ENCODE results near the gene LTBP3. TPM values are rescaled to one million over a fixed set of nuclear protein-coding genes. Genes with fewer than 3 reads are reported as not detected.

The LTBP3 gene
- total and polyA plus RNA-seq, 2 of the 13 experiments (the other 11 are each of a cell fraction or from before 2014, with no cell fraction given), result 12.2 to 68.1 TPM

GRCh38 chr11:65569973-65570918, 12.1 kb upstream of the LTBP3 start, which contains the start of gene ZNRD2 (continued):
- TF ChIP-seq POLR2AphosphoS5 (IDR thresholded peaks at IDR 0.05; ENCODE audit: low read depth, low read length), result peak; percentile 68
- TF ChIP-seq, protein P1, sequence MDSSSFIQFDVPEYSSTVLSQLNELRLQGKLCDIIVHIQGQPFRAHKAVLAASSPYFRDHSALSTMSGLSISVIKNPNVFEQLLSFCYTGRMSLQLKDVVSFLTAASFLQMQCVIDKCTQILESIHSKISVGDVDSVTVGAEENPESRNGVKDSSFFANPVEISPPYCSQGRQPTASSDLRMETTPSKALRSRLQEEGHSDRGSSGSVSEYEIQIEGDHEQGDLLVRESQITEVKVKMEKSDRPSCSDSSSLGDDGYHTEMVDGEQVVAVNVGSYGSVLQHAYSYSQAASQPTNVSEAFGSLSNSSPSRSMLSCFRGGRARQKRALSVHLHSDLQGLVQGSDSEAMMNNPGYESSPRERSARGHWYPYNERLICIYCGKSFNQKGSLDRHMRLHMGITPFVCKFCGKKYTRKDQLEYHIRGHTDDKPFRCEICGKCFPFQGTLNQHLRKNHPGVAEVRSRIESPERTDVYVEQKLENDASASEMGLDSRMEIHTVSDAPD (CRISPR knock-in tag; IDR thresholded peaks at IDR 0.05), result no peak
- no peak for TF ChIP-seq ZUFSP (CRISPR knock-in tag; IDR thresholded peaks at IDR 0.05; ENCODE audit: borderline replicate concordance)
- TF ChIP-seq ZNF101 (CRISPR knock-in tag; IDR thresholded peaks at IDR 0.05; ENCODE audit: borderline replicate concordance, low read depth), result no peak
- no peak for TF ChIP-seq LCORL (IDR thresholded peaks at IDR 0.05)
- peak; percentile 84 for TF ChIP-seq LCORL (CRISPR knock-in tag; IDR thresholded peaks at IDR 0.05)
- TF ChIP-seq EP300 (IDR thresholded peaks at IDR 0.05; ENCODE audit: low read depth in 2 of 2, low read length in 2 of 2), result no peak
- TF ChIP-seq EP300 (CRISPR knock-in tag; IDR thresholded peaks at IDR 0.05; ENCODE audit: borderline replicate concordance), result peak; percentile 43; the same call in 1 of the 2 replicates
- no peak for TF ChIP-seq CEBPZ (IDR thresholded peaks at IDR 0.05; ENCODE audit: low read length)
- TF ChIP-seq ZBTB7A (CRISPR knock-in tag; IDR thresholded peaks at IDR 0.05), result no peak
- TF ChIP-seq E2F1 (CRISPR knock-in tag; IDR thresholded peaks at IDR 0.05), result no peak
- TF ChIP-seq ZNF772 (CRISPR knock-in tag; IDR thresholded peaks at IDR 0.05), result no peak; the same call in 1 of the 2 replicates
- TF ChIP-seq, protein P2, sequence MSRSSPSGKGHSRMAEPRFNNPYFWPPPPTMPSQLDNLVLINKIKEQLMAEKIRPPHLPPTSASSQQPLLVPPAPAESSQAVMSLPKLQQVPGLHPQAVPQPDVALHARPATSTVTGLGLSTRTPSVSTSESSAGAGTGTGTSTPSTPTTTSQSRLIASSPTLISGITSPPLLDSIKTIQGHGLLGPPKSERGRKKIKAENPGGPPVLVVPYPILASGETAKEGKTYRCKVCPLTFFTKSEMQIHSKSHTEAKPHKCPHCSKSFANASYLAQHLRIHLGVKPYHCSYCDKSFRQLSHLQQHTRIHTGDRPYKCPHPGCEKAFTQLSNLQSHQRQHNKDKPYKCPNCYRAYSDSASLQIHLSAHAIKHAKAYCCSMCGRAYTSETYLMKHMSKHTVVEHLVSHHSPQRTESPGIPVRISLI (CRISPR knock-in tag; IDR thresholded peaks at IDR 0.05; ENCODE audit: borderline replicate concordance), result peak; percentile 36; the same call in 1 of the 2 replicates
- 0 out of 2 replicates have a peak, but pooled peaks have one; percentile 29 for TF ChIP-seq ZNF333 (CRISPR knock-in tag; IDR thresholded peaks at IDR 0.05; ENCODE audit: borderline replicate concordance)
- TF ChIP-seq, protein P3, sequence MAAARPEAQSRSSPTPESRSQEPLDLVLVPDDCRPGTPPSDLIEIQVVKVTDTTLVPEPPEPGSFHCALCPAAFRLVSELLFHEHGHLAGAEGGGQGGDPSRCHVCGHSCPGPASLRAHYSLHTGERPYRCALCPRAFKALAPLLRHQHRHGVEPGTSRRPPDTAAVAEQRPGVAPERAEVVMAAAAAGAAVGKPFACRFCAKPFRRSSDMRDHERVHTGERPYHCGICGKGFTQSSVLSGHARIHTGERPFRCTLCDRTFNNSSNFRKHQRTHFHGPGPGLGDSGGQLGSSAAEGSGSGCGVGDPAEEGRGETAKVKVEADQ (CRISPR knock-in tag; IDR thresholded peaks at IDR 0.05; ENCODE audit: borderline replicate concordance), result 0 out of 2 replicates have a peak, but pooled peaks have one; percentile 36
- TF ChIP-seq, protein P4, sequence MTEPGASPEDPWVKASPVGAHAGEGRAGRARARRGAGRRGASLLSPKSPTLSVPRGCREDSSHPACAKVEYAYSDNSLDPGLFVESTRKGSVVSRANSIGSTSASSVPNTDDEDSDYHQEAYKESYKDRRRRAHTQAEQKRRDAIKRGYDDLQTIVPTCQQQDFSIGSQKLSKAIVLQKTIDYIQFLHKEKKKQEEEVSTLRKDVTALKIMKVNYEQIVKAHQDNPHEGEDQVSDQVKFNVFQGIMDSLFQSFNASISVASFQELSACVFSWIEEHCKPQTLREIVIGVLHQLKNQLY (CRISPR knock-in tag; IDR thresholded peaks at IDR 0.05), result peak; percentile 68
- TF ChIP-seq TRIM24 (CRISPR knock-in tag; IDR thresholded peaks at IDR 0.05), result no peak
